NCI-H526 treated with DMSO at 0.1 percent for 48 hours (cell line): ENCODE results near the gene ARL15.
"Not testable (repeated sequence)": the region's sequence is repeated elsewhere in the genome, so short reads cannot be mapped to it uniquely, and the experiment has no call there.

Source experiments
- DNase-seq: peaks from one replicate; lab custom pipeline; 2025; lab: John Stamatoyannopoulos, UW

Gene ARL15

DNA sequence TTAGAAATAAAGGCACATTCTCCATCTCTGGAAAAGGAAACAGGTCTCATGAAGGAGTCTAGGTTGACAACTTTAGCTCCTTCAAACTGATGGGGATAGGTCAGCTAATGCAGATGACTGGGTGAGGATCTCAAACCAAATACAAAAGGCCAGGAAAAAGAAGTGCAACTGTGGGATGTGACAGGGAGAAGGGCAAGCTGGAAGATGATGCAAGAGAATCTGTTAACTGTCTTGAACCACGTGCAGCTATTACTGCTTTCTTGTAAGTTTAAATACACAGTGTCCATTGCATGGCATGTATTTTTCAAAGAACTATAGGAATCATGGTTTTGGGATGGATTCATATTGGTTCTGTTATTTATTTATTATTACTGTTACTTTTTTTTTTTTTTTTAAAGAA is 418.1 kb downstream of the ARL15 start:
- DNase-seq: no peak

GRCh38 chr5:53891159-53891558 is 419.2 kb downstream of the ARL15 start:
- no peak for DNase-seq

- DNase-seq: no peak
These were observed 419.9 kb downstream of the ARL15 start for GRCh38 chr5:53890490-53890889.

- no peak for DNase-seq
These were observed 425.5 kb downstream of the ARL15 start for GRCh38 chr5:53884844-53885243.

GRCh38 chr5:53884417-53884816 is 426.0 kb downstream of the ARL15 start:
- peak; percentile 52 for DNase-seq

DNA sequence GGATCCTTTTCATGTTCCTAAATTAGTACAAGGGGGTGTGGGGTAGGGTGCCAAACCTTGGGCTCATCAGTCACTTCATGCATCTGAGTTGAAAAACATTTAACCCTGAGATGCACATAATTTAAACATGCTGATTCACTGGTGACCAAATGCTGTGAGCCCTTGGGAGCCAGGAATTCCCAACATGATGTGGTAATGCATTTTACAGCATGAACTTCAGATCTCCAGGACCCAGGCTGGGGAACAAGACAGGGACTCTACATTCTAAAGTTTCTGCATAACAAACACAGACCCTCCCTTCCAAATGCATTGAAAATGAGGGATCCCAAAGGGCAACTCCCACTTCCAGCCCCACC is 427.7 kb downstream of the ARL15 start:
- DNase-seq: no peak

GRCh38 chr5:53882006-53882675 is 428.2 kb downstream of the ARL15 start:
- no peak for DNase-seq

DNA sequence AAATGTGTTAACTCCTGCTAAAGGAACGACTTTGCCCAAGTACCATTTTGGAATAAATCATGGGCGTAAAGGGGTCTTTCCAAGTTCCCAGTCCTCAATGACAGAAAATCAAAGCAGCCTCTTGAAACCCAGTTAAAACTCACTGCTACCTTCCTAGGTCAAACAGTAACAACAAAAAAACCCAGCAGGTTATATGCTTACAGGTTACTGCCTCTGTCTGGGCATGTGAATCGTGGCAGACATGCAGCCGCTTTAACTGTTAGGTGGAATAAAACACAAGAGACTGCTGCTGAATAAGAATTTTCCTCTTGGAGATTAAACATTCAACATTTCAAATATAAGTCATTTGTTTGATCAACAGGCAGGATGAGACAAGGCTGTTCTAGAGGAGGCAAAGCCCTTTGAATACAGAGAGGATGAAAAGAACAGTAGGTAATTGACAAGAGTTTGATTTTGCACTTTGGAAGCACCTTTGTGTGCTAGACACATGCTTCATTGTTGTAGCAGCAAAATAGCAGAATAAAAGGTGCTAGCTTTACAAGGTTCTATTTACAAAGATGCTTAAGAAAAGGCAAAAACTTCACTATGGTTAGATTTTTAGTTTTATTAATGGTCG is 430.6 kb downstream of the ARL15 start:
- no peak for DNase-seq

DNA sequence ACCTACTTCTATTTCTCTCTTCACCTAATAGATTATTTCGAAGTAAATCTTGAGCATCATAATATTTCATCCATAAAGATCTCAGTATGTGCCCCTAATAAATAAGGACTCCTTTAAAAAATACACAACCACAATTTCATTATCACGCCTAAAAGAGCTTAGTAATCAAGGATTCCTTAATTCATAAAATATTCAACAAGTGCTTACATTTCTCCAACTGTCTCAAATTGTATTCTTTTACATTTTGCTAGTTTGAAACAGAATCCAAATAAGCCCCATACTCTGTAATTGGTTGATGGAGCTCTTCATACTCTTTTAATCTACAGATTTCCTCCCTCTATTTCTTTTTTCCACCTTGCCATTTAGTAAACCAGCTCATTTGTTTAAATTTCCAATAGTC is 432.4 kb downstream of the ARL15 start:
- no peak for DNase-seq

- DNase-seq: no peak
These were observed 433.1 kb downstream of the ARL15 start for GRCh38 chr5:53877243-53877642.

DNA sequence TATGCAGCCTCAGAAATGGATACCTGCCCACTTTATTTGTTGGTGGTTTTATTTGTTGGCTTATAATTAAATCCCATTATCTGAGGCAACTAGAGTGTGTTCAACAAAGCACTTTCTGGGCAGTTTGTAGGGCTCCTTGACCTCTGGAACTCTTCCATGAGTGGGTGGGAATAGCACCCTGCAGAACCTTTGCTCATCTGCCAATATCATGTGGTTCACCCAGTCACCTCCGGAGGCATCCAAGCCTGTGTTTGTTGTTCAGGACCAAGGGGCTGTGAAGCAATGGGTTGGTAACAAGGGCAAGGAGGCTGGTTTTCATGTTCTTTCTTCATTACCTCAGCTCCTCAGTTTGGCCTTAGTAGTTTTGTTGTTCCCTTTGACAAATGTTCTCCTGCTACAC is 436.0 kb downstream of the ARL15 start:
- DNase-seq: no peak

DNA sequence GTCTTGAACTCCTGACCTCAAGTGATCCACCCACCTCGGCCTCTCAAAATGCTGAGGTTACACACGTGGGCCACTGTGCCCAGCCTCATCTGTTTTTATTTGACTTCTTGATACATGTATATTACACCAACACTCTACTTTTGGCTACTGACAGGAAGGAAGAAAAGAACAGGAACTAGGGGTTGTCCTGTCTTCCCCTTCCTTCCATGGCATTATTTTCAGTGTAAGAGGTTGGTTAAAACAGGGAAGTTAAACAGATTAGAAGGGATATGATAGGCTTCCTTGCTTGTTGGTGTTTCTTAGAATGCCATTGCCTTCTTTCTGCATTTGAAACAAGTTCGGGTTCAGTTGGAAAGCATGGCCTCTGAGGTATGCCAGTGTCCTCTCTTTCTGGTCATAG is 437.1 kb downstream of the ARL15 start:
- DNase-seq: no peak

DNA sequence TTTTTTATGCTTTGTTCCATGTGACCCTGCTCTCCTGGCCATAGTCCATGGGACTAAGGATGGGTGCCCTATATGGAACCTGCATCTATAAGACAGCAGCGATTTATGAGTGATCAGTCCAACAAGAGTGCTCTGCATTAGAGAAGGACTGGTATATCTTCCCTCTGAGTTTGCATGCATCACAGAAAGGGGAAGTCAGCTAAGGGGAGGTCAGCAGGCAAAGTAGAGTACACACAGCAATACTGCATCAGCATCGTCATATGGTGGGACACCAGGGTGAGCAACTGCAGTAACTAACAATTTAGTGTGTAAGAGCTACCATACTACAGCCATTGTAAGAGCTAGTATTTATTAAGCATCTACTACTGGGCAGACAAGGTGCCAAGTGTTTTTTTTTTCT is 438.6 kb downstream of the ARL15 start:
- DNase-seq: no peak

- DNase-seq: no peak
These were observed 439.3 kb downstream of the ARL15 start for GRCh38 chr5:53871050-53871449.

DNA sequence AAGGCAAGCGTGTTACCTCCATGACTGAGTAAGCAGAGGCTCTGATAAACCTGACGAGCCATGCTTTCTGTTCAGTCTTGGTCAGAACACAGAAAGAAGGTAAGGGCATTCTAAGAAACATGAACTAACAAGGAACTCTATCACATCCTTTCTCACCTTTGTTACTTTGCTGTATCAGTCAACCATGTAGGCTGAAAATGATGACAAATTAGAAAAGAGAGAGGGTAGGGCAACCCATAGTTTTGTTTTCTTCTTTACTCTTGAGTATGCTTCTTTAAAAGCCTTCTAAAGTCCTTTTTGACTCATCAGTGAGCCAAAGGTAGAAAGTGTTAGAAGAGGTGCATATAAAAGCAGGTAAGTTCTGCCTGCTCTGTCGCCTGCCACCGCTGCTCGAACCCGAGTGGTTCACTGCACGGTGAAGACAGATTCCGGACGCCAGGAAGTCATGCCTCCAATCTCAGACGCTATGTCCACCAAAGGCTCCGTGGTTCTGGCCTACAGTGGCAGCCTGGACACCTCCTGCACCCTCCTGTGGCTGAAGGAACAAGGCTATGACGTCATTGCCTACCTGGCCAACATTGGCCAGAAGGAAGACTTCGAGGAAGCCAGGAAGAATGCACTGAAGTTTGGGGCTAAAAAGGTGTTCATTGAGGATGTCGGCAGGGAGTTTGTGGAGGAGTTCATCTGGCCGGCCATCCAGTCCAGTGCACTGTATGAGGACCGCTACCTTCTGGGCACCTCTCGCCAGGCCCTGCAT is 451.5 kb downstream of the ARL15 start:
- no peak for DNase-seq

DNA sequence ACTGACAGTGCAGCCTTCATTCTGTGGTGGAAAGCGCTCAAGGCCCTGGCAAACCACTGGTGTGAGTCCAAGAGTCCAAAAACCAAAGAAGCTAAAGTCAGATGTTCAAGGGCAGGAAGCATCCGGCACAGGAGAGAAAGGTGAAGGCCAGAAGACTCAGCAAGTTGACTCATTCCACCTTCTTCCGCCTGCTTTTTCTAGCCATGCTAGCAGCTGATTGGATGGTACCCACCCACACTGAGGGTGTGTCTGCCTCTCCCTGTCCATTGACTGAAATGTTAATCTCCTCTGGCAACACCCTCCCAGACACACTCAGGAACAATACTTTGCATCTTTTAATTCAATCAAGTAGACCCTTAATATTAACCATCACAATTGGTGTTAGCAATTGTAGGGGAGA is 453.9 kb downstream of the ARL15 start:
- no peak for DNase-seq

GRCh38 chr5:53836851-53837430 is 473.4 kb downstream of the ARL15 start:
- DNase-seq: not testable (repeated sequence)

DNA sequence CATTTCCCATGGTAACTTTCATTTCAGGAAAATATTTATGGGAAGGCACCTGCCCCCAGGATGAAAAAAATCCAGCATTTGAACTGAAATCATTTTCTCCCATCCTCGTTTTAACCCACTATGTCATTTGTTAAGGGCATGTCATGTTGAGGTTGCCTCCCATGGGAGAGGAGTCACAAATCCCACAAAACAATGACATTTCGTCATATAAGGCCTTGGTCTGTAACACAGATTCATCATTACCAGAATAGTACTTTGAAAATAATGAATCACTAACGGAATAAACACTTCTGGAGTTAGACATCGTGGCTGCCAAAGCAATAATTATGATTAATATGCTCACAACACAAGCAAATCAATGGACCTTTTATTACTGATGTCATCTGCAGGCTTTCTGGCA is 475.9 kb downstream of the ARL15 start:
- no peak for DNase-seq
